GM21717 (cell line): ENCODE results near the gene RNF207.

Experiments
- ATAC-seq: cut with Tn5 transposase; IDR thresholded peaks from one replicate; pipeline ENCODE4 v1.9.1; 2021; ENCODE audit warnings: mild to moderate bottlenecking, moderate library complexity; ENCODE audit not compliant: unreplicated experiment

The RNF207 gene, protein sequence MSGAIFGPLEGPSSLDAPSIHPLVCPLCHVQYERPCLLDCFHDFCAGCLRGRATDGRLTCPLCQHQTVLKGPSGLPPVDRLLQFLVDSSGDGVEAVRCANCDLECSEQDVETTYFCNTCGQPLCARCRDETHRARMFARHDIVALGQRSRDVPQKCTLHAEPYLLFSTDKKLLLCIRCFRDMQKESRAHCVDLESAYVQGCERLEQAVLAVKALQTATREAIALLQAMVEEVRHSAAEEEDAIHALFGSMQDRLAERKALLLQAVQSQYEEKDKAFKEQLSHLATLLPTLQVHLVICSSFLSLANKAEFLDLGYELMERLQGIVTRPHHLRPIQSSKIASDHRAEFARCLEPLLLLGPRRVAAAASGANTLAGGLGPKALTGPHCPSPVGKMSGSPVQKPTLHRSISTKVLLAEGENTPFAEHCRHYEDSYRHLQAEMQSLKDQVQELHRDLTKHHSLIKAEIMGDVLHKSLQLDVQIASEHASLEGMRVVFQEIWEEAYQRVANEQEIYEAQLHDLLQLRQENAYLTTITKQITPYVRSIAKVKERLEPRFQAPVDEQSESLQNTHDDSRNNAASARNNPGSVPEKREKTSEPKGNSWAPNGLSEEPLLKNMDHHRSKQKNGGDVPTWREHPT

DNA sequence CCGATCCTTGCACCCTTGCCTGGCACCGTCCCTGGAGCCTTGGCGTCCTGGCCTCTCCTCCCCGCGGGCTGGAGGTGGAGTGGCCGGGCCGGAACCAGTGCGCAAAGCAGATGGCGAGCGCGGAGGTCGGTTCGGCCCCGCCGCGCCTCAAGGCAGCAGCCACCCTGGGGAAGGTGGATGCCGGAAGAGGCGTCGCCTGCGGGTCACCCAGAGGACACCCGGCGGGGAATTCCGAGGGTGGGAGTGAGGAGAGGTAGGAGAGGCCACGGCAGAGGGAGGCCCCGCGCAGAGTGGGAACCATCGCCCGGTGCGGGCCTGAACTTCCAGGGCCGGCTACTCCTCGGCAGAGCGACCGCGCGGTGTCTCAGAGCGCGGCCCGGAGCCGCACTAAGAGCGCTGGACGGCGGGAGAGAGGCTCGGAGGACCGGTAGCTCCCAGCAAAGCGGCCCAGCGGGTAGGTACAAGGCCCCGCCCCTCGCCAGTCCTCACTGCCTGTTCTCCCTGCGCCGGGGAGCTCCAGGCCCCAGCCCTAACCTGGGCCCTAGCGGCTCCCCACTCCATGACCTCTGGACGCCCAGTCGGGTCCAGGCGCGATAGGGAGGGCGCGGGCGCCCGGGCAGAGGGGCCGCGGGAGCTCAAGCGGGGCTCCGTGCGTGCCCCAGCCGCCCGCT is at the start of gene RNF207:
Gene RNF207 (plus strand): TSS at position 271 of the 671 bp plus-strand sequence. CDS start 417 bp downstream, outside the sequence.
- ATAC-seq = peak; percentile 66

DNA sequence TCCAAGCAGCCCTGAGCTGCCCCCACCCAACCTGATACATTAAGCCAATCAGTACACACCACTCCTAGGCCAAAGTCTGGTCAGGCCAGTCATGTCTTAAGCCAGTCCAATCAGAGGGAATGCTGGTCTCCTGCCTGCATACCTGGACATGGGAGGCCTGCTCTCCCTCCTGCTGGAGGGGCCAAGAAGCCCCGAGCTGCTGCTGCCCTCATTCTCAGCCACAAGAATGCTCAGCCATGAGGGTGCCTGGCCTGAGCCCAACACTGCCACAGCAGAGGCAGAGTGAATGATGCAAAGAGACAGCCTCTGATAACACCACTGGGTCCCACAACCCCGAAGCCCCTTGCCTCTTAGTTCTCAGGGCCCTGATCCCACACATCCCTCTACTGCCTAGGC is 48.8 kb upstream of the RNF207 start:
- no peak for ATAC-seq

DNA sequence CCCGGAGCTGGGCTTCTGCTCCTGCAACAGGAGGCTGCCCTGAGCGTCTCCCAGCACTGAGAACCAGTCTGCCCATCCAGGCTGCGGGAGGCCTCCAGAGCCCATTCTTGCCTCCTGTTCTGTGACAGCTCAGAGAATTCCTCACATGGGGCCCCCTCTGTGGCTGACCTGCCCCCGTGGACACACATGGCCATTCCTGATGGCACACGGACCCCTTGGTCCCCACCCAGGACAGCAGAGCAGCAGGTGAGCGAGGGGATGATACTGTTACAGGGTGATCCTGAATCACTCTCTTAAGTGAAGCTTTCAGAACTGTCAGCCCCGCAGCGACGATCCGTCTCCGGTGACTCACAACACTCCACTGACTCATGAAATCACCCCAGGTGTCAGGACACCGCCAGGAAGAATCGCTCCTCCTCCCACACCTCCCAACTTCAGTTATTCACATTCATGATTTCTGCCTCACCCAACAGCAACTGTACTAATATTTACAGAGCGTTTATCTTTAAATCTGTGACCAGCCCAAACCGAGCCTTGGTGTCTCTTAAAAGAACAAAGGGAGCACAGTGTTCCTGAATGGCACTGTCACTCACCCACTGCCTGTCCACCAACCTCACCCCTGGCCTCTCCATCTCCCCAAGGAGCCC is 48.3 kb upstream of the RNF207 start:
- no peak for ATAC-seq

DNA sequence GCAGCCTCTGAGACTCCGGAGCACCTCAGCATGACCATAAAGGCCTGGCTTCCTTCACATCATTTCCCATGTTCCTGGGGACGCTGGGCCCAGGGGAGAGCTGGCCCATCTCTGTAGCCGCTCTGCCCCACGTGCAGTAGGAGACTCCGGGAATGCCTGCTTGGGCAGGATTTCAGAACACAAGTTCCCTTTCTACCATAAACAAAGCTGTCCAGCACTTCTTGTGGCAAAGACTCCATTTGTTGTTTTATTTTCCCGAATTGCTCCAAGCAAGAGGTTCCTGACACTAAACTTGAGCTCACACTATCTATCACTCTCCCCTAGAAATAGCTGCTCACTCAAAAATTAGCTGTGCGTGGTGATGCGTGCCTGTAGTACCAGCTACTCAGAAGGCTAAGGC is 47.7 kb upstream of the RNF207 start:
- ATAC-seq = no peak

DNA sequence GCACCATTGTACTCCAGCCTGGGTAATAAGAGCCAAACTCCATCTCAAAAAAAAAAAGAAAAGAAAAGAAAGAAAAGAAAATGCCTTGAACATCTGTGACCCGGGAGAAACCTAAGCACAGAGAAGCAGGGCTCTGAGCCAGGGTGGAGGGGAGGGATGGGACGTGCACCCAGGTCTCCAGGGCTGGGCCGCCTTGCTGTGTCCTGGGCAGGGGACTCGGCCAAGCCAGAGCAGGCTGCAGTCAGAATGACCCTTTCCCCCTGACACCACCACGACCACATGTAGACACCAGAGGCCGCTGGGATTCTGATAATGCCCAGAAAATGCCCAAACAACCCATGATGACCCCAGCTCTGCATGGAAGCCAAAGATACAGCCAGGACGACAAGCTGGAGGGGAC is 43.6 kb upstream of the RNF207 start:
- ATAC-seq = no peak

DNA sequence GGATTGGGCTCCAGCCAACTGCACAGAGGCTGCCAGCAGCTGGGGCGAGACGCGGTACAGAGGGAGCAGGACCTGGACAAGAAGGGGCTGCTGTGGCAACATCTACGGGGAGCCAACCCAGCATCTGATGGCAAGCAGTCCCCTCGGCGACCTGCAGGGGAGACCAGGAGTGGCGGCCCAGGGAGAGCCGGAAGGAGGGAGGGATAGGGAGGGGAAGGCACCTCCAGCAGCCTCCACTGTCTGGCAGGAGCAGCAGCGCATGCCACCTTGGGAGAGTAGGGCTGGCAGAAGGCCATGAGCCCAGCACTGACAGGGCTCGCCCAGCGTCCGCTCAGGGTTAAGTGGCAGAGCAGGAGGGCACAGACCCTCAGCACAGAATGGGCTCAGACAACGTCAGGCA is 43.1 kb upstream of the RNF207 start:
- no peak for ATAC-seq

DNA sequence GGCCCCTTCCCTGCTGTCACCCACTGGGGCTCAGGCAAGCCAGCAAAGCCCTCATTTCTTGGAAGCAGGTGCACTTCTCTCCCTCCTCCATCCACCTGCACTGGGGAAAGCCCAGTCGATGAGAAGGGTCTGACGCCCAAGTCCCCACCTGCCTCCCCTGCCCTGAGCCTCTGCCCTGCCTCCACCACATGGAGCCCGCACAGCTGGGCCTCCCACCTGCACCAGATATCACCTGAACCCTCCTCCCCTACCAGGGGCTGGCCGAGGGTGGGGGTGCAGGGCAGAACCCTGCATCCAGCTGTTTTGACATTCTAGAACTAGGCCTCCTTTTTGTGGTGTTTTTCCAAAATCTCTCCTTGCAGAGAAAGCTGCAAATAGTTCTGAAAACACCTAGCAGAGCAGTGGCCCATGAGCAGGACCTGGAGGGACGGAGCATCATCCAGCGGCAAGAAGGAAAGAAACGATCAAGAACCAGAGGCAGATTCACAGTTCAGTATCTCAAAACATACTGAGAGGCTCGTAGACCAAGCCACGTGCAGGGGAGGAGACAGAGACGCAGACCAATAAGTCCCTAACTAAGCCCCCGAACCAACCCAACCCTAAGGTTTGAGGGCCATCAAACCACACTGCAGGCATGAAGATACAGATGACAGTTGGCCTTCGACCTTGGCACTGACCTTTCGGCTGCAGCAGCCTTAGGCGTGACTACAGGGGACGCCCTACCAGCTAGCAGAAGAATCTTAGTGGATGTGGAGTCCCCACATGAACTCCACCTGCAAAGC is 42.5 kb upstream of the RNF207 start:
- ATAC-seq = no peak

DNA sequence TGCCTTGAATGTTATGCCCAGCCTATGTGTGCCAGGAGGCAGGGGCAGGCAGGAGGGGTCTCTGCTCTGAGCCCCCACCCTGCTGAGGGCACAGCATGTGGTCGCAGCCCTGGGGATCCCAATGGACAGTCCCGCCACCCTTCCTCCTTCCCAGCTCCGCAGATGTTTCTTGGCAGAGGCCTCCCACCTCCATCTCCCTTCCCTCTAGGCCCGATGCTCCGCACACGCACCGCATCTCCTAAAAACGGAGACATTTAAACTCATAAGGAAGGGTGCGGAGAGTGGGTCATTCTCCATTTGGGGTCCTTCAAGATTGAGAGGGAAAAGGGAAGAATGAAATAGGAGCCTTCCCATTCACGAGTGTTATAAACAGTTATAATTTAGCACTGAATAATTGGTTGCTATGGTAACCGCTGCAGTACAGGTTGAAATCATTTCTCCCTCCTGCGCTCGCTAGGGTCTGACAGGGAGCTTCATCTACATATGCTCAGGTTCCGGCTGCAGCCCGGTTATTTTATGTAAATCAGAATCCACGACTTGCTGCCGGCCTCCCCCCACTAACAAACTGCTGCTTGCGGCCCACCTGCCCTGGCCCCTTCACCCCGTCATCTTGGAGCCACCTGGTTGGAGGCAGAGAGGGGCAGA is 41.8 kb upstream of the RNF207 start:
- no peak for ATAC-seq

DNA sequence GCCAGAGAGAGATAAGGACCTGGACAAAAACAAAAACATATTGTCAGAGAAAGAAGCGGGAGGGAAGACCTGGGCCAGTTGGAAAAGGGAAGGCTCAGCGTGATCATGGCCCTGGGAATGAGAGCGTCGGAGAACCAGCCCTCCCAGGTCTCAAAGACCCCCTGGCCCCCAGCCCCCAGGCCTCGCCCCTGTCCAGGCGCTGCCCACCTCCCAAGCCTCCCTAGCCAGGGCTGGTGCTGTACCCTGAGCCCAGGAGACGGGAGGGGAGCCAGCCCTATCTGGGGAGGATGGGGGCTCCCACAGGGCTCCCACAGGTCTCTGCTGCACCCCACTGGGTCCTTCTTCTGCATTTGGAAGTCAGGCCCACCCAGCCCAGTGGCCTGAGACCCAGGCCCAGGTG is 40.9 kb upstream of the RNF207 start:
- no peak for ATAC-seq

DNA sequence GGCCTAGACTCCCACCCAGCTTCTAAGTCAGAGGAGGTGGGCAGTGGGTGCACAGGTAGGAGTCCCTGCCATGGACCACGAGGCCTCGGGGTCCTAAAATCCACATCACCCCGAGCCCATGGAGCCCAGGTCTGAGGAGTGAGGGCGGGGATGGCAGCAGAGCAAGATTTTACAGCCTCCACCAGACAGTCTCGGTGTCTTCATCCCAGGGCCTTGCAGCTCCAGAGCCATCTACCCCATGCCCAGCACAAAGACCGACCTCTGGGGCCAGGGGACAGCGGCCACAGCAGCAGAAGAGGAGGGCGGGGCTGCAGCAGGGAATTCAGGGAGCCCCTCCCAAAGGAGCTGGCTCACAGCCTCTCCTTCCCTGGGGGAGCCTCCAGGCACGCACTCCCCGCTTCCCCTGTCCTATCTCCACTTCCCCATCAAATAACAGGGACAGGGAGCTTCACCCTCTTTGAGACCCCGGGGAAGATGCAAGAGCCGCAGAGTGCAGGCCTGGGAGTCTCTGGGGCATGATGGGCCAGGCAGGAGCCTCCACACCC is 40.4 kb upstream of the RNF207 start:
- no peak for ATAC-seq

DNA sequence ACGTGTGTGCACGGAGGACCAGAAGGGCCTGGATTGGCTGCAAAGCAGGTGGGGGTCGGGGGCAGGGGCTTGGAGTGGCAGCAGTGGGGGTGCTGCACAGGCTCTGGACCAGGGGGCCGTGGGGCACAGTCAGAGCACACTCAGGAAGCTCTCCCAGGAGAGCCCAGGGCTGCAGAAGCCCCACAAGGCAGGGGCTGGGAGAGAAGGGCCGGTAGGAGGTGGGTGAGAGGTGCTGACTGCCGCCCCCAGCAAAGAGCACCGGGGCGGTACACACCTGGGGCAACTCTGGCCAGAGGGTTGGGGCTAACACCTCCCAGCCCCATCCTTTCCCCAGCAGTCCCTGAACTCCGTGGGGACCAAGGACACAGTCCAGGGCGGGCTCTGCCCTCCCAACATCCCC is 39.7 kb upstream of the RNF207 start:
- no peak for ATAC-seq

DNA sequence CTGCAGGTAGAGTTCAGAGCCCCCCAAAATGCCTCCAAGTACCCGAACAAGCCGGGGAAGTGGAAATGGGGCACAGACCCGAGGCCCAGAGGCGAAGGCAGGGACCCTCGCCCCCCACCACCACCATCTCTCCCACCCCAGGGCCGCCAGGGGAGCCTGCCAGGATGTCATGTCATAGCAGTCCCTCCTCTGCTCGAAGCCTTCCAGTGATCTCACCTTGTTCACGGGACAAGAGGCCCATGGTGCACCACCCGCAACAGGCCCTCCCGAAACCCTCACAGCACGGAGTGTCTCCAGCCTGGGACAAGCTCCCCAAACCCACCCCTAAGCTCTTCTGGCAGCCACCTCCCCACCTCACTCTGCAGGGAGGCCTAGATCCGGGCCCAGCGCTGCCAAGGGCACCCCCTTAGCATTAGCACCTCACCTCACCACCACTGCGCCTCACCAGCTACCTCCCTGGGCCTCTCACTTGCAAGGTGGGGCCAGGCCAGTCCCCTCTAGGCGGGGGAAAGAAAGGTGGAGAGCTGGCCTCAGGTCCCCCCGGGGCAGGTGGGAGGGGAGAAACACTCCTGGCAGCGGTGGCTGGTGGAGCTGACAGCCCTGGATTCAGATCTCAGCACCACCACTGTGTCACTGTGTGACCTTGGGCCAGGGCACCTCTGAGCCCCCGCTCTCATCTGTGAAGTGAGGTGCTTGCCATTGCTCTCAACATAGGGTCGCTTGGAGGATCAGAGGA is 39.1 kb upstream of the RNF207 start:
- no peak for ATAC-seq

DNA sequence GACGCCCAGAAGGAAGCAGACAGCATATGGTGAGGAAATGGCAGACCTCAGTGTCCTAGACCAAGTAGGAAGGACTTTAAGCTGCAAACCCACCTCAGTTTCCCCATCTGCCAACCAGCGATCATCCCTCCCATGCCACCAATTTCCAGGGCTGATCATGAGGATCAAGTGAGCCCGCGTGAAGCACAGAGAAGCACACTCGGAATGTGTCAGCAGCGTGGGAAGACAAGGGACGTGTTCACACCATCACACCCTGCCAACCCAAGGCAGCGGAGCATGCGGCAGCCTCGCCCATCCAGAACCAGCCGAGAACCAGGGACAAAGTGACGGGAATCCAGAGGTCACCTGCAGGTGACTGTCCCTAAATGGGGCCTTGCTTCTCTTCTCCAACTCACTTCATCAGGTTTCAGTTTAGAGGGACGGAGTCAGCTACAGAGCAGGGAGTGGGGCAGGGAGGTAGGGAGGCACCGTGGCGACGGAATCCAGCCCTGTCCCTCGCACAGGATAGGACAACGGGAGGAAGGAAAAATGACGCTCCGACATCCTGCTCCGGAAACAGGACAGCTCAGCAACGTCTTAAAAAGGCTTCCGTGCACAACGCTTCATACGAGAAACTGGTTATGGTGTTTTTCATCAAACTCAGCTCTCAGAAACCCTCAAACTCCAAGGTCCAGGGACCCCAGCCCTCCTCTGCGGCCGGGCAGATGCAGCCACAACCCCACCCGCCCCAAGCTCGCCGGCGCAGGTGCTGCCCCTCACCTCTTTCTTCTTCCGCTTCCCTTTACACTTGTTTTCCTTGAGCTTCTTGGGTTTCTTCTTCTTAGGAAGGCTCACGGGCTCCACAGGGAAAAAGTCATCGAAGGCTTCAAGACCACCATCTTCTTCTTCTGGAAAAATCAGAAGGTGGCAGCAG is 38.3 kb upstream of the RNF207 start:
- ATAC-seq = no peak

DNA sequence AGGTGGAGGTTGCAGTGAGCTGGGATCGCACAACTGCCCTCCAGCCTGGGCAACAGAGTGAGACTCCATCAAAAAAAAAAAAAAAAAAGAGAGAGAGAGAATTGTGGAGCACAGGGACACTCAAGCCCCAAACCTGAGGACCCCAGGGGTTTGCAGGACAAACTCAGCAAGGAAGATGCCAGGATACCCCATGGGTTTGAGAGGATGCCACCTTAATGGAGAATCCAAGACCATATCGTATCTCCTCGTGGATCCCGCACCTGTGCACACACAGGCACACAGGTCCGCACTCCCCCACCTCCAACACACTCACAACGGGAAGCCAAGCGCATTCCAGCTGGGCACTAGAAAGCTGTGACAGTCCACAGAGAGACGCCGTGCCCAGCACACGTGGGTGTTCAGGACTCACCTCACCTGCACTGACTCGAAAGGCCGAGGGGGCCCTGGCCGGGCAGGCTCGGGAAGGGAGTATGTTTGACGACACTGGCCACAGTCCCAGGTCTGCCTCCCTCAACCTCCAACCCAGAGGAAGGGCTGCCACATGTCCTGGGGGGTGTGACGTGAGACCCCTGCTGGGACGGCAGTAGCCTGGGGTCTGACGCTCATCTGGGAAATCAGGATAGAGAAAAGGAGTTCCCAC is 36.9 kb upstream of the RNF207 start:
- ATAC-seq = no peak

DNA sequence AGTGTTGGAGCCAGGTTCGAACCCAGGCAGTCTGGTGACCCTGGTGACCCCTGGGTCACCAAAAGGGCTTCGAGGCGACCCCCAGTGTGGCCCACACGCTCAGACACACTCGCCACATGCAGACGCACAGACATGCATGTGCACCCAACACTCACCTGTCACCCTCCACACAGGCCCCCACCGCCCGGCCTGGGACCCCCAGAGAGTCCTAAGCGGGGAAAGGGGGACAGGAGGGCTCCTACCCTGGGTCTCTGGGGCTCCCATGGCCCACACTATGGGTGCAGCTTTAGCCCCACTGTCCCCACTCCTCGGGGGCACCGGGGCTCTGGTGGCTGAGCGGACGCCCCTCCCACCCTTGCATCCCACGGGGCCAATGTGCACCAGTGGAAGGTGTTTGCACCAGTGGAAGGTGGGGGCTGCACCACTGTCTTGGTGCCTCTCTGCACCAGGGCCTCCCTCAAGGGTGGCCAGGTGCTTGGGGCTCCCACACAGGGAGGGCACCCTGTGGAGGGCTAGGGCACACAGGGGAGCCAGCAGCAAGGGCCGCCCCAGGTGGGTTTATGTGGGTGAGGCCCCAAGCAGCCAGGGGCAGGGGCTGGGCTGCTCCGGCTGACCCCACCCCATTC is 35.7 kb upstream of the RNF207 start:
- no peak for ATAC-seq

DNA sequence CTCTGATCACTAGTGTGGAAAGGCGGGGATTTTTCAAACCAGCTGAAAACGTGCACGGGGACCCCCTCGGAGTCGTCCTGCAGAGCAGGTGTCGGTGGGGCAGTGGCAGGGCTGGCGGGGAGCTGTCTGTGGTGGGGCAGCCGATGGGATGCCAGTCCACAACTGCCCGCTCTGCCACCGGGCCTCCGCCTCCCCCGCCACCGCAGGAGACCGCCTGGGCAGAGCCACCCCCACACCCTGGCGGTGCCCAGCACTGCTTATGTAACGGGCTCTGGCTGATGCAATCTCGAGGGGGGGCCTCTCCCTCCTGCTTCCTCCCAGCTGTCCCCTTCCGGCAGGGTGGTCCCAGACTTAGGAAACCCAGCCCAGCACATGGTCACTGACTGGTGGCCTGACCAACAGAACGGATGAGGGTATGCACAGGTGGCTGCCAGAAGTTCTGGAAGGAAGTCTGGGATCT is 35.1 kb upstream of the RNF207 start:
- no peak for ATAC-seq

DNA sequence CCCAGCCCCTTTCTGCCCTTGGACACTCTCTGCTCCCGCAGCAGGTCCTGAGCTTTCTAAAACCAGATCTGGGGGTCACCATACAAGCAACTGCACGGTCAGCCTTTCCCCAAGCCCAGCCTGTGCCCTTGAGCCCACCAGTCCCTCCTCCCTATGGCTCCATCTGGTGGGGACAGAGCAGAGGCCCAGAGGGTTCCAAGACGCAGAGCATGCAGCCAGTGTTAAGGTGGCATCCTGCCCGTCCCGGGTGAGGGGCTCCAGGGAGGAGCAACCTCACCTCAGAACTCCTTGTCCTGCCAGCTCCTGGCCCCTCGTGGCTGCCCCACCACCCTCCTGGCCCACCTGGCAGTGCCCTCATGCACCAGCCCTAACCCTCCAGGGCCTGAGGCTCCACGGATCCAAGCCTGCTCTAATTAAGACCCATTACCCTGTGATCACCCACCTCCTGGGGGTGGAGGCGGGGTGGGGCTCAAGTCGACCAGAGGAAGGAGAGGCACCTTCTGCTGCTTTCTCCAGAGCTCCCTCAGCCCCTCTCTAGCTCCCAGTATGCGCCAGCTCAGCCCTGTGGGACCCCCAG is 34.3 kb upstream of the RNF207 start:
- ATAC-seq = no peak
